Mammary epithelial cell (primary cell): Measurements from ENCODE around the gene CSF2RB.

ENCODE experiments used
- CTCF ChIP-seq, 2 donors: IDR thresholded peaks in 1 of 2; conservative IDR thresholded peaks in 1 of 2; 2 replicates each; pipeline ENCODE4 v1.5.1; 2011 to 2012; ENCODE audit warnings: inconsistent platforms in 2 of 2, low read length in 2 of 2, mild to moderate bottlenecking in 2 of 2, control low read depth in 1 of 2, low read depth in 1 of 2; ENCODE audit not compliant: insufficient read depth in 1 of 2; ENCODE audit errors: extremely low read depth in 1 of 2
- EZH2 ChIP-seq: IDR thresholded peaks from 2 replicates; pipeline ENCODE4 v1.6.1; 2012; ENCODE audit warnings: low read length, inconsistent platforms, borderline replicate concordance

GRCh38 chr22:36899498-36899897 lies 13.9 kb upstream of the CSF2RB start:
- TF ChIP-seq CTCF (conservative IDR thresholded peaks at IDR 0.05 in 1 of 2, IDR thresholded peaks at IDR 0.05 in 1 of 2; ENCODE audit: extremely low read depth in 1 of 2, insufficient read depth in 1 of 2, low read depth in 1 of 2, low read length in 2 of 2) (no peak), EZH2 (no peak)
